Measurements from ENCODE around the gene COPE. TPM values are rescaled to one million over a fixed set of nuclear protein-coding genes. Genes with fewer than 3 reads are reported as not detected.

The COPE gene
- total RNA-seq, 4 donors from 2014 or later, result 144 to 268 (median 179) TPM

DNA sequence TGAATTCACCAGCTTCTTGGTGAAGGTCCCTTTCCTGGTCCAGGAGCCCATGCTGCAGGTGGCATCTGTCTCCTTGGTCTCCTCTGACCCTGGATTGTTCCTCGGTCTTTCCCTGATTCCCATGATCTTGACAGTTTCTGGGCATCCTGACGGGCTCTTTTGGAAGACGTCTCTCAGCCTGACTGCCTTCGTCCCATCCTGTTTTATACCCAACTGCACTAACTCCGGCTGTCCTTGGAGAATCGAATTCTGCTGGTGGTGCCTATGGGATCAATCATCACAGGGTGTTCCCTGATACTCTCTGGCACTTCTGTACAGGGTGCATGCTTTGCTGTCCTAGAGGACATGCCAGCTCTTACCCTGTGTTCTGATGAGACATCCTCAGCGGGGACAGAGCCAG, 42.3 kb downstream of the COPE start:
- H3K27me3 ChIP-seq, result no peaks in the 10 kb centered on the region
- peaks cover 0 to 6% (median 5%) of the 10 kb centered on the region in 4 donors for H3K4me1 ChIP-seq
- no peak for TF ChIP-seq CTCF (IDR thresholded peaks at IDR 0.05)
- TF ChIP-seq POLR2AphosphoS5 (IDR thresholded peaks at IDR 0.05), result no peak
- no peak for TF ChIP-seq POLR2A (IDR thresholded peaks at IDR 0.05)
- TF ChIP-seq EP300 (IDR thresholded peaks at IDR 0.05; ENCODE audit: low read depth), result no peak
- no peaks in the 10 kb centered on the region for H3K36me3 ChIP-seq
- H3K9me3 ChIP-seq, result no peaks in the 10 kb centered on the region
- H3K27ac ChIP-seq, result no peak overlapping the region
- H3K4me3 ChIP-seq, result no peak overlapping the region
- no peak for DNase-seq
- in situ Hi-C loops (cut with MboI; ENCODE audit: low pct_ligation_motif_present in 1 of 4, low pct_unique_long_range_greater_than_20kb in 1 of 4, low sequenced_read_pairs in 3 of 4), result no loop called here
- WGBS, 2 donors (ENCODE audit: low coverage in 1 of 2), result 93% methylated on average over 7 of the region's 7 CpGs; no CpG with 5 or more reads in 1 of the 2 donors
- intact Hi-C loops (cut with DNase I; ENCODE audit: low total_unique reads), result no loop called here

GRCh38 chr19:18875726-18876125, 43.5 kb downstream of the COPE start:
- in situ Hi-C loops (cut with MboI; ENCODE audit: low pct_ligation_motif_present in 1 of 4, low pct_unique_long_range_greater_than_20kb in 1 of 4, low sequenced_read_pairs in 3 of 4), result no loop called here
- Histone ChIP-seq H3K27me3 (peaks cover 2% of the 10 kb centered on the region), H3K27ac (no peak overlapping the region), H3K4me1 (peaks cover 0 to 6% (median 5%) of the 10 kb centered on the region in 4 donors), H3K36me3 (no peaks in the 10 kb centered on the region), H3K4me3 (no peak overlapping the region), H3K9me3 (no peaks in the 10 kb centered on the region)
- DNase-seq, result no peak
- intact Hi-C loops (cut with DNase I; ENCODE audit: low total_unique reads), result no loop called here
- TF ChIP-seq CTCF (IDR thresholded peaks at IDR 0.05), result no peak
- no peak for TF ChIP-seq POLR2A (IDR thresholded peaks at IDR 0.05)
- no peak for TF ChIP-seq EP300 (IDR thresholded peaks at IDR 0.05; ENCODE audit: low read depth)
- no peak for TF ChIP-seq POLR2AphosphoS5 (IDR thresholded peaks at IDR 0.05)
- WGBS, 2 donors (ENCODE audit: low coverage in 1 of 2), result 86 to 94% methylated on average over 5 of the region's 5 CpGs

DNA sequence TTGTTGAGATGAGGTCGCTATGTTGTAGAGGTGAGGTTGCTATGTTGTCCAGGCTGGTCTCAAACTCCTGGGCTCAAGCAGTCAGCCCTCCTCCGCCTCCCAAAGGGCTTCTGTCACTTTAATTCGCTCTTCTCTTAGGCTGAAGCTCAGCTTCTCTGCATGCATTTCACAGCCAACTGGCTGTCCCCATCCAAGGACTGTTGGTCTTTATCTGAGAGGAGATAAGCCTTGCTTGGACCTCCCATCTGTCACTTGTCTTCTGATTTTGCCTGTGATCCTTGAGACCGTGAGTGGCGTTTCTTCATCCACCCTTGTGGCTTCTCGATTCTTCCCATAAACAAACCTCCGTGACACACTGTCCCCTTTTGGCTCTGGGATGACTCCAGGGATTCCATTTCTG, 47.6 kb downstream of the COPE start:
- 85% methylated on average over 7 of the region's 7 CpGs; no CpG with 5 or more reads in 1 of the 2 donors for WGBS, 2 donors (ENCODE audit: low coverage in 1 of 2)
- Histone ChIP-seq H3K4me3 (no peak overlapping the region), H3K9me3 (no peaks in the 10 kb centered on the region), H3K27ac (no peak overlapping the region), H3K36me3 (peaks cover 0 to 14% (median 6%) of the 10 kb centered on the region in 4 donors), H3K27me3 (peaks cover 19% of the 10 kb centered on the region), H3K4me1 (peaks cover 0 to 15% (median 12%) of the 10 kb centered on the region in 4 donors)
- intact Hi-C loops (cut with DNase I; ENCODE audit: low total_unique reads) (no loop called here), in situ Hi-C loops (cut with MboI; ENCODE audit: low pct_ligation_motif_present in 1 of 4, low pct_unique_long_range_greater_than_20kb in 1 of 4, low sequenced_read_pairs in 3 of 4) (loop anchor here in 1 of 4 donors (25.0 kb wide), 1 partner anchor 409 kb away; no protein-coding TSS in a partner anchor)
- DNase-seq, result no peak
- TF ChIP-seq CTCF (IDR thresholded peaks at IDR 0.05), result no peak
- no peak for TF ChIP-seq POLR2A (IDR thresholded peaks at IDR 0.05)
- TF ChIP-seq EP300 (IDR thresholded peaks at IDR 0.05; ENCODE audit: low read depth), result no peak
- no peak for TF ChIP-seq POLR2AphosphoS5 (IDR thresholded peaks at IDR 0.05)

GRCh38 chr19:18870531-18871172, 48.5 kb downstream of the COPE start:
- Histone ChIP-seq H3K4me3 (no peak overlapping the region), H3K9me3 (no peaks in the 10 kb centered on the region), H3K4me1 (peaks cover 0 to 15% (median 12%) of the 10 kb centered on the region in 4 donors), H3K27me3 (peaks cover 19% of the 10 kb centered on the region), H3K36me3 (peaks cover 0 to 22% (median 10%) of the 10 kb centered on the region in 4 donors), H3K27ac (no peak overlapping the region)
- in situ Hi-C loops (cut with MboI; ENCODE audit: low pct_ligation_motif_present in 1 of 4, low pct_unique_long_range_greater_than_20kb in 1 of 4, low sequenced_read_pairs in 3 of 4), result loop anchor here in 1 of 4 donors (25.0 kb wide), 1 partner anchor 408 kb away; no protein-coding TSS in a partner anchor
- DNase-seq, result no peak
- 40 to 43% methylated on average over 5 to 25 of the region's 25 CpGs for WGBS, 2 donors (ENCODE audit: low coverage in 1 of 2)
- TF ChIP-seq CTCF (IDR thresholded peaks at IDR 0.05) (no peak), POLR2A (IDR thresholded peaks at IDR 0.05) (no peak), EP300 (IDR thresholded peaks at IDR 0.05; ENCODE audit: low read depth) (no peak), POLR2AphosphoS5 (IDR thresholded peaks at IDR 0.05) (no peak)
- intact Hi-C loops (cut with DNase I; ENCODE audit: low total_unique reads), result no loop called here

All from transverse colon (tissue), 4 donors.